GM21576 (cell line): ENCODE measurements around the gene MYO16.
A peak's percentile ranks its signal among the peaks of the same experiment; 100 is the strongest.

Experiments used
- ATAC-seq: cut with Tn5 transposase; IDR thresholded peaks from one replicate; pipeline ENCODE4 v1.9.1; 2021; ENCODE audit warnings: mild to moderate bottlenecking, moderate library complexity; ENCODE audit not compliant: unreplicated experiment

MYO16 gene

DNA sequence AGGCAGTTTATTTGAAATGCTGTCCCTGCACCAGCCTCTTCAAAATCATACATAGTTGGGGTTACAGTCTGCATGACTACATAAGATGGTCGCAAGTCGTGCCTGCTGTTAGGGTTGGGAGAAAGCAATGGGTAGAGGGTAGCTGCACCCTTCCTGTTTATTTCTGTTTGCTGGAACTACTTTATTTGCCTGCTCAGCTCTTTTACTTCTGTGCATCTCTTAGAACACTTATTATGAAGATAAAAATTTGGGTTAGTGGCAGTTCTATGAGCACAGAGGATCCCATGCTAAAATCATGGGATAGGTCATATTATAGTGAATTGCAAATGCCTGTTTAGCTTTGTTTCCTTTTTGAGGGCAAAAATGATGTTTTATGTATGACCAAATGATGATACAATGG is 160.1 kb downstream of the MYO16 start:
- no peak for ATAC-seq

DNA sequence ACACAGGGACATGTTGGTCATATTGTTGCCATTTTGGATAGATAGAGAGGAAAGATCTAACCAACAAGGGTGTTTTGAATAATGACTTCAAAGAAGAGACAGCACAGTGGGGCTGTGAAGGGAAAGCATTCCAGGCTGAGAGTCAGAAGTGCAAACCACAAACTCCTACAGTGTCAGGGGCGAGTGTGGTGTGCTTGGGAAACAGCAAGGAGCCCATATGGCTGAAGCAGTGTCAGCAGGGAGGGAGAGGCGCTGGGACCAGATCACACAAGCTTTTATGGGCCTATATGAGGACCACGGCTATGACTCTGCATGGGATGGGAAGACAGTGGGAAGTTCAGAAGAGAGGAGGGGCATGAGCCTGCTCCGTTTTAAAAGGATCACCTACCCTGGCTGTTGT is 166.4 kb downstream of the MYO16 start:
- no peak for ATAC-seq

DNA sequence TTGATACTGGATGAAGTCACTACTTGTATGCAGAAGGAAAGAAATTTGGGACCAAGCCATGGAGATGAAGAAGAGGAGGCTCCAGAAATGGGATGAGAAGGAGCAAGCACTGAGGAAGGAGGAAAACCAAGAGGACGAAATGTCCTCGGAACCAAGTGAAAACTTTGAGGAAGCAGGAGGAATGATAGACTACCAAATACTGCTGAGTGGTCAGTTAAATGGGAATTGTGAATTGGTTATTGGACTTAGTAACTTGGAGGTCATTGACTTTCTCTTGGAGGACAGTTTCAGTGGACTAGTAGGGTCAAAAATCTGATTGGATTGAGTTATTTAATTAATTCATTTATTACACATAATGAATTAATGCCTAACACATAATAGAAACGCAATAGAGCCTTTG is 167.9 kb downstream of the MYO16 start:
- ATAC-seq = no peak

DNA sequence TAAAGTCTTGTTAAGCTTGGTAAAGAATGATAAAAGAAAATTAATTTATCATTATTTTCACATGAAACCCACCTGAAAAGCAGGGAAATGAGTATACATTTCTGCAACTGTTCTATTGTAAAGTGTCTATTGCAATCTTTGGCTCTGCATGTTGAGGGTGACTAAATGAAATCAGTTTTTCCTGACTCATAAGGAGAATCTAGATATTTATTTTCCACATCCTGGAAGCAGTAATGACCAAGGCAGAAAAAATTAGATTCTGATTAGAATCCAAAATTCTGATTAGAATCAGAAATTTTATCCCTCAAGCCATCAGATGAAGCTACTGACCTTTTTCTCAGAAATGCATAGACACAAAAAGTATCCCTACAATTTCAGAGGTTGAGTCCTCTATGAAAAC is 178.4 kb downstream of the MYO16 start:
- no peak for ATAC-seq

DNA sequence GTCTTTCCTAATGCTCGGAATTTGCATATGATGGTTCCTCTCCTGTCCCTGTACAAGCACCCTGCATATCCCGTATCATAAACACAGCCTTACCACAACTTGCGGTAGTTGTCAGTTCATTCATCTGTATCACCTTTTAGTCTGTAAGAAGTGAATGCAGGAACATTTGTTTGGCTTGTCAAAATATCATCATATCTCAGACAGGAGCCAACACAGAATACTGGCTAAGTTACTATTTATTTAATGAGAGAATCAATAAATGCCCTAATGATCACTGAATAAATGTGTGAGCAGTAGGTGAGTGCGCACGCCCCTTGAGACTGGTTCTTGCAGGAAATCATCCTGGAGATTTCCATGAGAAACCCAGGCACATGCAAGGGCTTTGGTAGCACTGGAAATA is 182.8 kb downstream of the MYO16 start:
- ATAC-seq = no peak

DNA sequence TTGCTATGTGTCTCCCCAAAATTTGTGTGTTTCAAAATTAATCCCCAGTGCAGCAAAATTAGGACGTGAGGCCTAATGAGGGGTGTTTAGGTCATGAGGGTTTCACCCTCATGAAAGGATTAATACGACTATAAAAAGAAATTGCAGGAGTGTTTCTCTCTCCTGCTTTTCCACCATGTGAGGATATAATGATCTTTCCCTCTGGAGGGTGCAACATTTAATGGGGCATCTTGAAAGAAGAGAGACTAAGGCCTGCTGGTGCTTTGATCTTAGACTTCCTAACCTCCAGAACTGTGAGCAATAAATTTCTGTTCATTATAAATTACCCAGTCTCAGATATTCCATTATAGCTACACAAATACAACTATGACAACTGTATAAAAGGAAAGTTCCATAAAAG is 183.2 kb downstream of the MYO16 start:
- ATAC-seq = no peak

DNA sequence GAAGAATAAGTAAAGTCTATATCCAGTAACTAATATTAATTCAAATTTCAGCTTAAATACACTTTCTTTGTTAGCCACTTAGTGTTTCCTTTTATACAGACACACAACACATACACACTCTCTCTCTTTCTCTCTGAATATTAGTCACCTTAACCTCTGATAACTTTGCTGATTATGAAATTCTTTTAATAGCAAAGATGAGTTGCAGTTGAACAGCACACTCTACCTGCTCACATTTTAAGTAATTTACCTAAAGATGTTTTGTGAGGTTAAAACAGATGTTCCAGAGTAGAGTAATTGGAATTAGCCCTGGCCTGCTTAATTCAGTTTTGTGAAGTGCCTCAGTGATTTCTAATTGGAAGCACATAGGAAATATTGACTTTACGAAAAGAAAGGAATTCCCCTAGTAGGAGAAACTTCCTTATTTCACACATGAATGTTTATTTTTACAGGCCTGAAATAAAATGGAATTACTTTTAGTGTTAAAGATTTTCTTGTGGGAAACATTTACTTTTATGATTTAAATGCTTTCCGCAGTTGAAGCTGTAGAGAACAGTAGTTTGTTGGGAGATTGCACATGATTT is 184.3 kb downstream of the MYO16 start:
- no peak for ATAC-seq

DNA sequence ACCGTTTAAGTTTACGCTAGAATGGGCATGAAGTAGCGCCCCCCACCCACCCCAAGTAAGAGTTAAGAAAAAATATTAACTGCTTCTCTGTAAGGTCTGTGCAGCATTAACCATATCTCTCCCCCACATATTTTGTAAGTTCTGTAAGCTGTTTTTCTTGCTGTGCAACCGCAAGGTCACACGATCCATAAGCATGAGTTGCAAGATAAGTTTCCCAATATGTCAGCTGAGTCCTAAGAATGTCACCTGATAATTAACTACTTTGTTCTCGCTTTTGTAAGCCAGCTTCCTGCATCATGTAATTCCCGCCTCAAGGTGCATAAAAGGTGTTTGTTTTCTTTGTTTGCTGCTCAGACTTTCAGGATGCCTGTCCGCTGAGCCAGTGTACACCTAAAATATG is 187.0 kb downstream of the MYO16 start:
- ATAC-seq = no peak

DNA sequence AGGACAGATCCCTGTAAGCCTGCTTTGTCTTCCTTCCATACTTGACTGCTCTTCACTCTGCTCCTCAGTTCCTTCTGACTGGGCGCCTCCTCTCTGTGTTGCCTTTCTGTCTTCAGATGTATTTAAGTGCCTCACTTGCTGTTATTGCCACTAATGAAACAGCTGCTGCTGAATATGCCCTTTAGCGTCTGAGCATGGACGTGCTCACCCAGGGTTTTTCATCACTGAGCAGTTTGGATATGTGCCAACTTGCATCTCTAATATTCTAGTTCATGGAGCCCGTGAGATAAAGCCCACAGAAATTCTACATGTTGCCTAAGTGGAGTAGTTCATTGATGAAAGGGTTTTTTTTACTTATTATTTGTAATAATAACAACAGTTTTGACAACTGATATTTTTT is 198.2 kb downstream of the MYO16 start:
- ATAC-seq = no peak

DNA sequence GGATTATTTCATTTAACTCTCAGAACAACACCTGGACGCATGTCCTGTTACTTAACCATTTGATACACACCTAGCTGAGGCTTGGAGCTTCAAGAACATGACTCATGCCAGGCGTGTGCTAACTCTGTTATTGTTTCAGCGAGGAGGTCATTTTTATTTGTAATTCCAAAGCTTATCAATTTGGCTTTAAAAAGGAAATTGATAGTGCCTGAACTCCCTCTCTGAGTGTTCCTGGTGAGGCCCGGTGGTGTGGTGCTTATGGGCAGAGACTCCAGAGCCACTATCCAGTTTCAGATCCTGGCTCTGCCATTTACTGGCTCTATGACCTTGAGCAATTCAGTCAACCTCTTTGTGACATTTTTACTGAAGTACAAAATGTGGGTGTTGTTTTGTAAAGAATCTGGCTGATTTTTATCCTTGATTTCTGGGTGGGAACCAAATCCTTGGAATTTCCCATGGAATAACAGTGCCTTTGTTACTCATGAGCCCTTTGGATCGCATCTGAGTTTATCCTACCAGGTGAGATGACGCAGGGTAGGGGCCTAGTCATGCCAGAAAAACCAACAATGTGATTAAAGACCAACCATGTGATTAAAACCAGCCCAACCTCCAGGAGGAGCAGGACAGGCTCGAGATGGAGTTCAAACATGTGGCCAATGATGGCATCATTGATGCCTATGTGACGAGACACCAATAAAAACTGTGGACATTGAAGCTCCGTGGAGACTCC is 198.8 kb downstream of the MYO16 start:
- ATAC-seq = no peak

DNA sequence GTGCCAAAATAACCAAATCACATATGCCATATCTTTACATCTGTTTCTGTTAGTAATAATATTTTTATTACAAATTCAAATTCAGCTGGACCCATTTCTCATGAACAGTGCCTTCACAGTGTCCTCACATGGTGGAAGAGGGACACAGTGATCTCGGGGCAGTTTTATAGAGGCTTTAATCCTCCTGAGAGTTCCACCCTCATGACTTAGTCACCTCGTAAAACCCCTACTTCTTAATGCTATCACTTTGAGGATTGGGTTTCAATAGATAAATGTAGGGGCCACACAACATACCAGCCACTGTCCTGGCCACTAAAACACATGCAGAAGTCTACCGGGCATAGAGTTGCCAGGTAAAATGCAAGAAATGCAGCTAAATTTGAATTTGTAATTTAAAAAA is 201.5 kb downstream of the MYO16 start:
- ATAC-seq = no peak

DNA sequence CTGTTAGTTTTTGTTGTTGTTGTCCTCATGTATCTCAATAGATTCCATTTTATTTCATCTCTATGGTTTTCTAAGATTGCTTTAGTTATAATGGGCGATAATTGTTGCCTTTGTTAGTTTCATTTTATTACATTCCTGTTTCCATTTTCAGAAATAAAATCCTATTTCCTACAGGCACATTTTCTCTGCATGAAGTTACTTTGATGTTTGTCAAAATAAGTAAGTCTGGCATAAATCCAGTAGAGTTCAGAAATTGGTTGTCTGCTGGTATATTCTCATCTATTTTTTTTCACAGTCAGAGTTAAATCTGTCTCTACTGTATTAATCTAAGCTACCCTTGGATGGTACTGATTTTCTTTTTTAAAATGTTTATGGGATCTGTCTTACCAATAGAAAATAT is 204.1 kb downstream of the MYO16 start:
- no peak for ATAC-seq

DNA sequence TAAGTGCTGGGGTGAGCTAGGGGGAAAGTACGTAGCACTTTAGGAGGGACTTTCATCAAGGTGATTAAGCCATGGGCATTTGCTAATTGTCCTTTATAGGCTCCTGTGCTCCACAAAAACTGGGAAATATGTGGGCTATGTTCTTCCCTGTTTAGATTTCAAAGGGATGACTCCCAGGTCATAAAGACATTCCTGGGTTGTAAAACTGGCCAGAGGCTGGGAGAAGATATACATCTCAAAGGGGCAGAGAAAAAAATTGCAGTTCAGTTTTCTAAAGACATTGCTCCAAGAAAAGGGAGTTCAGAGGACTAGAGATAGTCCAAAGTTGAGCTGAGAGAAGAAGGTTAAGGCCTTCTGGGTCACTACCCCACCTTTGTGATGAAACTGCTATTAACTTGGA is 204.8 kb downstream of the MYO16 start:
- no peak for ATAC-seq

DNA sequence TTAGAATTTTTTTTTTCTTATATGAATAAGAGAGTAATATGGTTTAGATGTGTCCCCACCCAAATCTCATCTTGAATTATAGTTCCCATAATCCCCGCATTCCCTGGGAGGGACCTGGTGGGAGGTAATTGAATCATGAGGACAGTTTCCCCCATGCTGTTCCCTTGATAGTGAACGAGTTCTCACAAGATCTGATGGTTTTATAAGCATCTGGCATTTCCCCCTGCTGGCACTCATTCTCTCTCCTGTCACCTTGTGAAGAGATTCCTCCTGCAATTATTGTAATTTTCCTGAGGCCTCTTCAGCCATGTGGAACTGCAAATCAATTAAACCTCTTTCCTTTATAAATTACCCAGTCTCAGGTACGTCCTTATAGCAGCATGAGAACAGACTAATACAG is 205.7 kb downstream of the MYO16 start:
- ATAC-seq = no peak

DNA sequence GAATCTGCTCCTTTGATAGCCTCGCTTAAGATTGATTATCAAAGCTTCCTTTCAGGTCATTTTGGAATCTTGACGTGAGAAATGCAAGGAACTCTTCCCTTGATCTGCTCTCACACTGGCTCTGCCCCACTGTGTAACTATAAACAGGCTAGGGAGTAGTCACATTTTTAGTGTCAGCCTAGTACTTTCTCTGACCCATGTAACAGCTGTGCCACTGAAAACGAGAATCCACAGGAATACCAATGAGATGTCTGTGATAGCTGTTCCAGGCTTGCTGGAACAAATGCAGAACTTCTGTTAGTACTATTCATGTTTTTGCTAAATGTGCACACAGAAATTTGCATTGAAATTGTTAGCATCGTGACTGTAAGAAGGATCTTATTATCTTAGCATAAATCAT is 221.3 kb downstream of the MYO16 start:
- no peak for ATAC-seq

DNA sequence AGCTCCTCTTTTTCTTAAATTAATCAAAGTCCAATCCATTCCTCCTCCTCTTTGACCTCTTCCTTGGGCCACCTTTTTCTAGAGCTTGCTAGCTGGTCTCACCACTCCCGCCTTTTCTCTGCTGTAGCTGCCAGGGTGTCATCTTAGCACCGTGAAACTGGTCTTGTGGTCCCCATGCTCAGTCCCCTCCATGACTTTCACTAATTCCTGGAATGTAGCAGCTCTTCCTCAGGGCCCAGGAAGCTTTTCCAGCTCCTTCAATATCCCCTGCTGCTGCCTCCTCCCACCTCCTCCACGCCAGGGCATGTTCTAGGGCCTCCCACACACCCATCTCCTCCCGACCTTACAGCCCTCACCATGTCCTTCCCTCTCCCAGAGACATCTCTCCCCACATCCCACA is 222.2 kb downstream of the MYO16 start:
- no peak for ATAC-seq

DNA sequence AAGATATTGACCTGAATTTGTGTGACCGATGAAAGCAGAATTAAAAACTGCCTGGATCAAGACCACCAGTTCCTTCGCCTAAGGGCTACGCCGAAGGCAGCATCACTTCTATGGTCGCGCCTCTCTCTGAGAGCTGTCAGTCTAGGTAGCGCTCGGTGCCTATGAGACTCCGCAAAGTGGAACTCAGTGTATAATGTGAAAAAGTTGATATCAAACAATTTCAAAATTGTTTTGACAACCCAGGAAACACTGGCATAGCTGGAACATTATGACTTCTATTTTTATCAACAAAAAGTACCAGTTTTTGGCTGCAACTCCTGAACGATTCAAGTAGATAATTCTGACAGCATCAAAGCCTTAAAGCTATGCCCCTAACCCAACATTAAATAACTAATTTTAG is 223.6 kb downstream of the MYO16 start:
- ATAC-seq = no peak

DNA sequence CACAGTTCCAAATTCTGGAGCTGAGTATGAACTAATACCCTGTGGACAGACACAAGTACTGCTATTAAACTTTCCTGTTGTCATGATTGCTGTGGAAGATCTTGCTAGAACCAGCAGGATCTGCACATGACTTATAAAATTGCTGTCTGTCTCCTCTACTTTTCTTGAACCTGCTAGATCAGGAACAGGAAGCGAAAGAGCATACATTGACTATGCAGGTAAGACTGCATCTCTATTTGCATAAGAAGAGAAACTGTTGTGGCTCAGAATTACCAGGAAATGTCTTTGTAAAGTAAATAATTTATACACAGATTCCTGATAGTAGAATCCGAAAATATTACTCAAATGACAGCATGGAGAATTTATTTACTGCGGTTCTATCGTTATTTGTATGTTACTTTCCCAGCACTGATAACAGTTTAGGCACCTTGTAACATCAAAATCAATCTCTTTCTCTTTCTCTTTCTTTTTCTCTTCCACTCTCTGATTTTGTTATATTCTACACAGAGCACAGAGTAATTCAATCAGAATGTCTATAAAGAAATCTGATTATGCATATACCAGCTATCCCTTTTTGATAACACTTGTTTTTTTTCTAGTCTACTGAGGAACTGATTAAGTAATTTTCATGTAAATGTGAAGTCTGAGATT is 226.5 kb downstream of the MYO16 start:
- ATAC-seq = peak; percentile 93

DNA sequence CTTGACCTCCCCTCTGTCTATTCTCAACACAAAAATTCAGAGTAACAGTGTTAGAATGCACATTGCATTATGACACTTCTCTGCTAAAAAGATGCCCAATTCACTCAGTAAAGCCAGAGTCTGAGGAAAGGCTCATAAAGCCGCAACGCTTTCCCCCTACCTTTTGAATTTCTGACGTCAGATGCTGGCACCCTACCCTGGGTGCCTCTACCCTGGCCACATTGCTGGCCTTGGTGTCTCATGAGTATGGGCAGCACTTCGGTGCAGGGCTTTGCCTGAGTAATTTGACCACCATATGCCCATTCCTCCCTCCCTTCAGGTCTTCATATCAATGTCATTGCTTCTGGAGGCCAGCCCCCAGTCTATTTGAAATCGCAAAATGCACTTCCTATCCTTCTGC is 229.3 kb downstream of the MYO16 start:
- ATAC-seq = no peak

DNA sequence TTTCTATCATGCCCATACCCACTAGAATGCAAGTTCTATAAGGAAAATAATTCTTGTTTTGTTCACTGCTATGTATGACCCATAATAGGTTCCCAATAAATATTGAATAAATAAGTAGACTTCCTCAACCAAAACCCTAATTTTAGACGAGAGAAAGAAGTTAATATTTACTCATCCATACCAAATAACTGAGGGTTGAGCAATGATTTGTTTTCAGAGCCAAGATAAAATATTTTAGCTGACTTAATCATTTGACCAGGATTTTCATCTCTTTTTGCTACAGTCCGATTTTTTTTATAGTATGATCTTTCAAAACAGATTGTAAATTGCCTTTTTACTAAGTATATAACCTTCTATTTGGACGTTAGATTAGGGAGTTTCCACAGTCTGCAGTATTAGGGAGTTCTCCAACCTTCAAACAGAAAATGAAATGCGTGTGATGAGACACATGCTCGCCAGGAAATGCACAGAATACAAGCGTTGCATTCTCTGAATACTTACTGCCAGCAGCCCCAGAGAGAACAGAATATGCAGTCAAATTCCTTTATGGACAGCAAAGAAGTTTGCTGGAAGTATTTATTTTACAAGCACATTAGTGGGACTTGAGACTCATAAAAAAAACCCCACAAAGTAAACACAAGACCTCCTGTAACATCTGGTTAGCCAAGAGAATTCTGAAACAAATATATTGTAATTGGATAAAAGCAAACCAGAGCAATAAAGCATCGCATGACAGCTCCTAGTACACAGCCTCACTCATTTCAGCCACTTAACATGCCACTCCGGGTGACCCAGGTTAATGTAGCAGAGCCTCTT is 230.0 kb downstream of the MYO16 start:
- ATAC-seq = no peak

DNA sequence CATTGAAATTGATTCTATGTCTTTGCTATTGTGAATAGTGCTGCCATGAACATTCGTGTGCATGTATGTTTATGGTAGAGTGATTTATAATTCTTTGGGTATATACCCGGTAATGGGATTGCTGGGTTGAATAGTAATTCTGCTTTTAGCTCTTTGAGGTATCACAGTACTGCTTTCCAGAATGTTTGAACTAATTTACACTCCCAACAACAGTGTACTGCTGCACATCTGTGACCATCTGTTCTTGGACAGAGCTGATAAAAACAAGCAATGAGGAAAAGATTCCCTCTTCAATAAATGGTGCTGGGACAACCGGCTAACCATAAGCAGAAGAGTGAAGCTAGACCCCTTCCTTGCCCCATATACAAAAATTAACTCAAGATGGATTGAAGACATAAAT is 231.0 kb downstream of the MYO16 start:
- no peak for ATAC-seq

DNA sequence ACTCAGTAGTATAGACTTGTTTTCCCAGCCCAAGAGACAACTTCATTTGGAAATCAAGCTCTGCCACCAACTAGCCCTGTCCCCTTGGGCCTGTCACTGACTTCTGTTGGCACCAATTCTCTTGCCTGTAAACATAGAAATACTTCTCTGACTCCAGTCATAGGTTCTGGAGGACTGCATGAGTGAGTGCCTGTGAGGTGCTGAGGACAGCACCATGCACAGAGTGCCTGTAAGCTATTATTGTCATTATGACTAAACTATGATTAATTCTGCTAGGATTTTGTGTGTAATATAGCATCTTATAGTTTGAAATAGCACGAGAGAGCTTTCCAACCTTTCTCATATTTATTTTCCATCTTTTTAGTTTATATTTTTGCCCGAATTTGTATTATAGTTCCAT is 247.9 kb downstream of the MYO16 start:
- no peak for ATAC-seq
